ENCODE data around the gene C5AR2.

- TF ChIP-seq CTCF (IDR thresholded peaks at IDR 0.05; ENCODE audit: low read length) (no peak), EZH2 (IDR thresholded peaks at IDR 0.05; ENCODE audit: borderline replicate concordance, low read length) (no peak)
Measured at GRCh38 chr19:47309038-47309437, 22.9 kb upstream of the C5AR2 start.

Data from OCI-LY1 (cell line).